ENCODE measurements around the gene DLG5.

DLG5 gene

GRCh38 chr10:77781451-77782327 lies 144.9 kb downstream of the DLG5 start:
- no peaks in the 10 kb centered on the region for H3K4me1 ChIP-seq (ENCODE audit: control insufficient read depth, insufficient read depth, low read length)
- POLR2A ChIA-PET: no interaction called here
- H3K36me3 ChIP-seq (ENCODE audit: control insufficient read depth in 2 of 2, insufficient read depth in 1 of 2, low read length in 2 of 2): peaks cover 0 to 29% of the 10 kb centered on the region in 2 experiments
- H3K9me3 ChIP-seq (ENCODE audit: control insufficient read depth, insufficient read depth, low read depth, low read length): no peaks in the 10 kb centered on the region
- TF ChIP-seq ZNF292 (tag by site-specific recombination; IDR thresholded peaks at IDR 0.05; ENCODE audit: borderline replicate concordance, low read depth) (no peak), YY2 (tag by site-specific recombination; IDR thresholded peaks at IDR 0.05) (no peak), ZBTB48 (tag by site-specific recombination; IDR thresholded peaks at IDR 0.05) (no peak), ZNF175 (tag by site-specific recombination; IDR thresholded peaks at IDR 0.05) (no peak), ZNF621 (tag by site-specific recombination; IDR thresholded peaks at IDR 0.05) (no peak), ZBTB10 (tag by site-specific recombination; IDR thresholded peaks at IDR 0.05) (no peak), ZNF660 (tag by site-specific recombination; IDR thresholded peaks at IDR 0.05) (no peak), ZBTB21 (tag by site-specific recombination; IDR thresholded peaks at IDR 0.05) (no peak), ZNF600 (tag by site-specific recombination; IDR thresholded peaks at IDR 0.05) (no peak)
- no peak overlapping the region for H3K27ac ChIP-seq (ENCODE audit: extremely low read depth, low read depth, low read length)
- no peak overlapping the region for H3K4me3 ChIP-seq (ENCODE audit: low read depth, low read length)
- CTCF ChIA-PET: no interaction called here

GRCh38 chr10:77780180-77780579 lies 146.4 kb downstream of the DLG5 start:
- Histone ChIP-seq H3K9me3 (ENCODE audit: control insufficient read depth, insufficient read depth, low read depth, low read length) (no peaks in the 10 kb centered on the region), H3K4me3 (ENCODE audit: low read depth, low read length) (no peak overlapping the region), H3K36me3 (ENCODE audit: control insufficient read depth in 2 of 2, insufficient read depth in 1 of 2, low read length in 2 of 2) (peaks cover 0 to 29% of the 10 kb centered on the region in 2 experiments; a peak in 1 of 3 replicates), H3K4me1 (ENCODE audit: control insufficient read depth, insufficient read depth, low read length) (no peaks in the 10 kb centered on the region), H3K27ac (ENCODE audit: extremely low read depth, low read depth, low read length) (no peak overlapping the region)
- ChIA-PET CTCF (no interaction called here), POLR2A (no interaction called here)
- TF ChIP-seq ZNF23 (tag by site-specific recombination; IDR thresholded peaks at IDR 0.05; ENCODE audit: borderline replicate concordance): no peak
- no peak for TF ChIP-seq ZBTB6 (tag by site-specific recombination; IDR thresholded peaks at IDR 0.05)
- TF ChIP-seq ZNF26 (tag by site-specific recombination; IDR thresholded peaks at IDR 0.05): no peak
- TF ChIP-seq KLF7 (tag by site-specific recombination; IDR thresholded peaks at IDR 0.05; ENCODE audit: borderline replicate concordance): no peak
- no peak for TF ChIP-seq KLF16 (tag by site-specific recombination; IDR thresholded peaks at IDR 0.05)
- no peak for TF ChIP-seq PRDM4 (tag by site-specific recombination; IDR thresholded peaks at IDR 0.05)
- no peak for TF ChIP-seq GLIS1 (tag by site-specific recombination; IDR thresholded peaks at IDR 0.05)
- no peak for TF ChIP-seq ZNF785 (tag by site-specific recombination; IDR thresholded peaks at IDR 0.05)

Measured in HEK293 (cell line).